HG03025 (cell line): ENCODE measurements around the gene PRELP.

ENCODE experiments used
- ATAC-seq: cut with Tn5 transposase; IDR thresholded peaks from one replicate; pipeline ENCODE4 v1.9.1; 2021; ENCODE audit warnings: mild to moderate bottlenecking, moderate library complexity; ENCODE audit not compliant: unreplicated experiment, low FRiP score

PRELP gene

GRCh38 chr1:203476216-203476814 is 709 bp downstream of the PRELP start:
- no peak for ATAC-seq

DNA sequence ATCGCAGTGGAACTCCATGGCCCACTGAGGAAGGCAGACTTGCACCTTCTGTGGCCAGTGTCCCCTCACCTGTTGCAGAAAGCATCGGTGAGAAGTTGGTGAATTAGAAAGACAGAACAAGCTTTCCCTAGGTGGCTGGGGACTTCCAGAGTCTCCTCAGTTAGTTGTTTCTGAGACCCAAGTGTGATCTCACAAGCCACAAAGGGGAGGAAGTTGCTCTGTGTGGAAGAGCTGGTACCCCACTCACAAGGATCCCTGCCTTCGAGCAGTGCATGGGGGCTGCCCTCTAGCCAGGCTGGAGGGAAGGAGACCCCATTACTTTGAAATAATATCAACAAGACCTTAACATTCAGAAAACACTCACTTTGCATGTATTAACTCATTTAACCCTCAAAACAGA is 2.1 kb downstream of the PRELP start:
- ATAC-seq, result no peak

DNA sequence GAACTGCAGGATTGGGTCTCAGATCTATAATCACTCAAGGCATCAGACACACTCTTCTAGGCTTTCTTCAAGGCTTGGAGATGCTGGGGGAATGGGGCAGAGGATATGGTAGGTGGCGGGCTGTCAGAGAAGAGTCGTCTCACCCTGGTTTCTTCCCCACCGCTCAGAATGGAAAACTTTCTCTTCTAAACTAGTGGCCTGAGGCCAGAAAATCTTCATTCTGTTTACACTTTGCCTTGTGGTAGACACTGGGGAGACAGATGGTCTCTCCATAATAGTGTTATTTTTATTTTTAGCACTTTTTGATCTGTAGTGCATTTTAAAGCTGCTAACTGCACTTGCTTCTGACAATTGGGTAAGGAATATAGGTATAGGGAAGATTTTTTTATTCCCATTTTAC is 2.6 kb downstream of the PRELP start:
- no peak for ATAC-seq

DNA sequence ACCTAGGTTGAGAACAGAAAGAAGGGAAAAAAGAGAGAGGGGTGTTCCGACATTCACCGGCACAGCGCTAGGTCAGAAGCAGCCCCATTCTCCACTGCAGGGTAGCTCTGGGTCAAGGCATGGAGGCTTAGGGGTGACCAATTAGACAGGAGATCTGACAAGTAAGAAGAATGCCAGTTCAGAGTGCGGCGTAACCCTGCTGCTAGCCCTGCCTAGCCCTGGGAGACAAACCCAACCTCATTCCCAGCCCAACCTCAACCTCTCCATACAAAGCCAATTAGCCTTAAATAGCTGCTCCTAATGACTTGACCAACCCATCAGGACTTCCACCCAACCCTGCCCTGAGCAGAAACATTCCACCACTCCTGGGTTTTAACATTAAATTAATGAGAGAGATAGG is 3.4 kb downstream of the PRELP start:
- ATAC-seq, result no peak

DNA sequence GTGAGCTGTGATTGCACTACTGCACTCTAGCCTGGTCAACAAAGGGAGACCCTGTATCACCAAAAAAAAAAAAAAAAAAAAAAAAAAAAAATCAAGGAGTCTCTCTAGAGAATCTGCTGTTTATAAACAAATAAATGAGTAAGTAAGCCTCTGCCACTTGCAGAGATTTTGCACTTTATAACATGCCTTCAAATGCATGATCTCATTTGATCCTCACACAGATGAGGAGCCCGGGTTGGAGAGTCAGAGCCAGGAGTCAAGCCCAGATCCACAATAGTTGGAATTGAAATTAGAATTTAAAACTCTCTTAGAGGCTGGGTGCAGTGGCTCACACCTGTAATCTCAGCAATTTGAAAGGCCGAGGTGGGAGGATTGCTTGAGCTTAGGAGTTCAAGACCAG is 4.0 kb downstream of the PRELP start:
- ATAC-seq, result no peak

DNA sequence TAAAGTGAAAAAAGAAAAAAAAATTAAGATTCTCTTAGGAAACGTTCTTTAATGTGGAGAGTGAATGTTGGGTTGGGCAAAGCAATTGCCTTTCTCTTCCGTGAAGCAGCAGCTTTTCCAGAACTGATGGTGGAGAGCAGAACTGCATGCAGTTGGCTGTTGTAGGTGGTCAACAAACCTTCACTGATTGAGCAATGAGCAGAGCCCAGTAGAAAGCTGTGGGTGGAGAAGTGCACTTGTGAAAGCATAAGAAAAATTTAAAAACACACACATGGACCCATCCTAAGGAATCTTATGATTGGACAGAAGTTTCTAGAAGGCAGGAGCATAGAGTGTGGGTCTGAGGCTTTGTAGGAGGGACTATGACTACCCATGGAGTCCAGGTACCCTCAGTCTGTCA is 4.5 kb downstream of the PRELP start:
- ATAC-seq, result no peak

GRCh38 chr1:203480525-203481084 is 5.0 kb downstream of the PRELP start:
- ATAC-seq, result no peak

DNA sequence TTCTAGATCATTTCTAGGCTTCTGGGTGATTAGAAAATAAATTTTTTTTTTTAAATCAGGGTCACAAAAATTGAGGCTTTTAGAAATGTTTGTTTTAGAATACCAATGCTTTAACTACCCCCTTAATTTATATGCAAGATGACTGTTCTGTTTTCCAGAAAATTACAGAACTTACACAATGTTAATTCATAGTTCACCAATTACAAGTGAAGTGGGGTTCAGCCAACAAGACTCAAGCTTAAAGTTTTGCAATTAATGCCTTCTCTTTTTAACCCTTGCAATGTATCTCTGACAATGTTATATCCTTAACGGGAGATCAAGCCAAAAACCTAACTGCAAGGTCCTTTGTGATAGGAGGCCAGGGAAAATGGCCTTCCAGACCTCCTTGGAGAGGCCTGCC is 5.6 kb downstream of the PRELP start:
- no peak for ATAC-seq

DNA sequence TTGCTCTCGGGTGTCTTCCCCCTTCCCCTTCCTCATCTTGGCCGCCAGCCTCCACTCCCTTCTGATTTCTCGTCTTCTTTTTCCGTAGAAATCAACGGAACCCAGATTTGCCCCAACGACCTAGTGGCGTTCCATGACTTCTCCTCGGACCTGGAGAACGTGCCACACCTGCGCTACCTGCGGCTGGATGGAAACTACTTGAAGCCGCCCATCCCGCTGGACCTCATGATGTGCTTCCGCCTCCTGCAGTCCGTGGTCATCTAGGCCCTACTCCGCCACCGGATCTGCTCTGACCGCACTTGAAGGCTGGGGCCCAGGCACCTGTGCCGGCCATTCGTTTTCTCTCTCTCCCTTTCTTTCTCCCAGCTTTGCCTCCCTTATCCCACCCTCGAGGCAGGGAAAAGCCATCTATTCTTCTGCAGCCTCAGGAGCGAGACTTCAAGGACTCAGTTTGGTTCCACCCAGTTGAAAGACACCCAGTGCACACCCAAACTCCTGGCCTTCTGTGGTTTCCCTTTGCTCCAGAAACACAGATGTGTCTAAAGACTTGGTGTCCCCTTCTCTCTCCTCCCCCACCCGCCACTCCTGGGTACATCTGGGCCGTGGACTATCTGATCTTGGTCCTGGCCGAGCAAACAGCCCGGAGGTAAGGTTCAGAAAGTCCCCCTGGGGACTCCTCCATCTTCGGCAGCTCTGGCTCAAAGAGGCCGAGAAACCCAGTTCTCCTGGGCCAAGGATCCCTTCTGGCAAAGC is 11.2 kb downstream of the PRELP start:
- no peak for ATAC-seq

GRCh38 chr1:203488539-203488938 is 12.9 kb downstream of the PRELP start:
- ATAC-seq, result no peak

- no peak for ATAC-seq
These were observed 15.0 kb downstream of the PRELP start for GRCh38 chr1:203490607-203491006.

DNA sequence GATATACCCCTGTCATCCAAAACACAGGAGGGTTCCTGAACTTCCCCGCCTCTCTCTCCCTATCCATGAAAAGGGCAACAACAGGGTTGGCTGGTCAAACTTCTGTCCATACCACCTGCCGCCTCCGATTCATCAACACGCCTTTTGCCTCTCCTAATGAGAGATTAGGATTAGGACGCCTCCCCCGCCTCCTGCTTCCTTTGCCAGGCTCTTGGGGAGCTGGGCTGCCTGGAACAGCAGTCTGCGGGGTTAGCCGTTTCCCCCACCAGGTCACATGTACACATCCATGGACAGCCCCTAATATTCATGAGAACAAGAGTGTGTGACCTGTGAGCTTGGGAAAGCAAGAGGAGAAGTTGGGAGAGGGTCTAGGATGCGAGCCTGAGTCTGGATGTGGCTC is 16.1 kb downstream of the PRELP start:
- no peak for ATAC-seq

DNA sequence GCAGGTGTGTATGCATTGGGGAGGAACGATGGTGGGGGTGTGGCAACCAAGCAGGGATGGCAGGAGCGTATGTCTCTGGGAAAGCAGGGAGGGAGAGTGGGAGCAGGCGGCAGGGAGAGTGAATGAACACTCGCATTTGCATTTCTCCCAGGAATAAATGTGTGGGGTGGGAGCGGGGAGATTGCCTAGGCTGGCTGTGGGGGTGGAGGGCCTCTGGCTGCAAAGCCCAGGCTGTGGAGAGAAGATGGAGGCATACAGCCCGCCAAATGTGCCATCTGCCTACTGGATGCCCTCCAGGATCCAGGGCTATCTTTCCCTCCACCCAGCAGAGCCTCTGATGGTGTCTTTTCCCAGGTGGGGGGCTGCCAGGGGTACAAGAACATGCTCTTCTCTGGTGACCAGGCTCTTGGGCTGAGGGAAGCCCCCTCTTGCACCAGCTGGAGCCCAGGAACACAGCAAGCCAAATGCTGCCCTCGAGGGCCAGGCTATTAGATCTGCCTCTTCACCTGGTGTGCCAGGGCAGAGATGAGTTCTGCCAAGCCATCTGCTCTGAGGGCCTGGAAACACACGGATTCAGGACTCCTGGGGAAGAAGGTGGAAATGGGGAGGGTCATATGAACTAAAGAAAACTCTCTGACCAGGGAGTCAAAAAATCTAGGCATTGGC is 16.6 kb downstream of the PRELP start:
- no peak for ATAC-seq

- ATAC-seq, result no peak
These were observed 17.1 kb downstream of the PRELP start for GRCh38 chr1:203492748-203493130.

DNA sequence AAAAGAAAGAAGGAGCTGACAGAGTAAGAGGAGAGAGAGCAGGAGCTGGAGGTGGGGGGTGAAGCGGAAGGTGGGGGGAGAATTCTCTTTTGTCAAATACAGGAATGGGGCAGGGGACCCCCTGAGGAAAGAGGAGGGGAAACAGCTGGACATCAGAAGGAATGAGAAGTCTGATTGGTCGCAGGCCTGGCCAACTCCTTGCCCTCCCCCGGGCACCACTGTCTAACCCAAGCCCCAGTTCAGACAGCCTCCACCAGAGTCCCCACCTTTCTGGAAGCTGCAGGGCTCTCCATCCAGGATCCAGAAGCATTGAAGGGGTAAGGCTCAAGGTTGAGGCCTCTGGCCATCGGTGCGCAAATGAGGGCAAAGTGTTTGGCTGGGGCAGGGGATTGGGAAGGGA is 18.3 kb downstream of the PRELP start, which contains the start of gene OPTC:
Gene OPTC, plus strand, starts transcription at position 253 of the 400 bp plus-strand sequence. CDS start 1,853 bp downstream, outside the sequence.
- no peak for ATAC-seq

DNA sequence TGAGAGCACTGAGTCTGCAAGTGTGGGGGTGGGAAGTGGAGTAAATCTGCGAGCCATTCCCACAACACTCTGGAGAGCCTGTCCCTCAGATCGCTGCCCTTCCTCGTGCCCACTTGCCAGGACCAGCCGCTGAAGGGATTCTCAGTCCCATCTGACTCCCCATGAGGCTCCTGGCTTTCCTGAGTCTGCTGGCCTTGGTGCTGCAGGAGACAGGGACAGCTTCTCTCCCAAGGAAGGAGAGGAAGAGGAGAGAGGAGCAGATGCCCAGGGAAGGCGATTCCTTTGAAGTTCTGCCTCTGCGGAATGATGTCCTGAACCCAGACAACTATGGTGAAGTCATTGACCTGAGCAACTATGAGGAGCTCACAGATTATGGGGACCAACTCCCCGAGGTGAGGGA is 20.2 kb downstream of the PRELP start:
- no peak for ATAC-seq

DNA sequence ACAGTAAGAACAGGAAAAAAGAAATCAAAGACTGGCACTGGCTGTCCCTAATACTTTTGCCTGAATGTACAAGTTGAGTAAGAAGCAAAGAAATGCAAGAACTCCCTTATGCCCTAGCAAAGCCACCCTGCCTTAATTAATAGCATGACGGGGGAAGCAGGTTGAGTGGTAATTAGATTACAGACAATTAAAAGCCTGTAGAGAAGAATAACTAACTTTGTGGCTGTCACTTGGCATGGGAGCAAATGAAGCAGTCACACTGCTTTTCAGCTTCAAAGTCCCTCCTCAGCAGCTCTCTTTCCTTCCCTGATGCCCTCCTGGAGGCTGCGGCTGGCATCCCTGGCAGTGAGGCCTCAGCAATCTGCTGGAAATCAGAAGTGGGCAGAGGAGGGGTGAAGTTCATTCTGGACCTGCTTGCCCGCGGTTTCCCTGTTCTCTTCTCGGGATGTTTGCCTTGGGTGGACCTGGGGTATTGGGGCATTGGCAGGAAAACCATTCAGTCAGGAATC is 21.7 kb downstream of the PRELP start:
- no peak for ATAC-seq

DNA sequence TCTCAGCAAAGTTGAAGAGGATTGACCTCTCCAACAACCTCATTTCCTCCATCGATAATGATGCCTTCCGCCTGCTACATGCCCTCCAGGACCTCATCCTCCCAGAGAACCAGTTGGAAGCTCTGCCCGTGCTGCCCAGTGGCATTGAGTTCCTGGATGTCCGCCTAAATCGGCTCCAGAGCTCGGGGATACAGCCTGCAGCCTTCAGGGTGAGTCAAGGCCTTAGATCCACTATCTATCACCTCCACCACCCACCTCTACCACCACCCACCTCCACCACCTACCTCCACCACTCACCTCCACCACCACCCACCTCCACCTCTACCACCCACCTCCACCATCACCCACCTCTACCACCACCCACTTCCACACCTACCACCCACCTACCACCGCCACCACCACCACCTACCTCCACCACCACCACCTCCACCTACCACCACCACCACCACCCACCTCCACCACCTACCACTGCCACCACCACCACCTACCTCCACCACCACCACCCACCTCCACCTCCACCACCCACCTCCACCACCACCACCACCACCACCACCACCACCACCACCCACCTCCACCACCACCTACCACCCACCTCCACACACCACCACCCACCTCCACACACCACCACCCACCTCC is 24.2 kb downstream of the PRELP start:
- ATAC-seq, result no peak

- no peak for ATAC-seq
These were observed 24.7 kb downstream of the PRELP start for GRCh38 chr1:203500279-203500678.

GRCh38 chr1:203503836-203504235 is 28.2 kb downstream of the PRELP start:
- ATAC-seq, result no peak
